GM12875 (cell line): Measurements from ENCODE around the gene BCL2L1.

ENCODE experiments used
- H3K4me3 ChIP-seq: one replicate; pipeline ENCODE4 v1.5.1; 2011; ENCODE audit warnings: low read depth, low read length, control low read depth
- TF ChIP-seq, protein P1 (sequence below): IDR thresholded peaks from 2 replicates; pipeline ENCODE4 v1.5.1; 2011; ENCODE audit warnings: low read depth, mild to moderate bottlenecking, control low read depth, inconsistent platforms, low read length, moderate library complexity, borderline replicate concordance; ENCODE audit not compliant: insufficient read depth

The BCL2L1 gene

GRCh38 chr20:31701591-31701990, 21.1 kb downstream of the BCL2L1 start:
- TF ChIP-seq, protein P1, sequence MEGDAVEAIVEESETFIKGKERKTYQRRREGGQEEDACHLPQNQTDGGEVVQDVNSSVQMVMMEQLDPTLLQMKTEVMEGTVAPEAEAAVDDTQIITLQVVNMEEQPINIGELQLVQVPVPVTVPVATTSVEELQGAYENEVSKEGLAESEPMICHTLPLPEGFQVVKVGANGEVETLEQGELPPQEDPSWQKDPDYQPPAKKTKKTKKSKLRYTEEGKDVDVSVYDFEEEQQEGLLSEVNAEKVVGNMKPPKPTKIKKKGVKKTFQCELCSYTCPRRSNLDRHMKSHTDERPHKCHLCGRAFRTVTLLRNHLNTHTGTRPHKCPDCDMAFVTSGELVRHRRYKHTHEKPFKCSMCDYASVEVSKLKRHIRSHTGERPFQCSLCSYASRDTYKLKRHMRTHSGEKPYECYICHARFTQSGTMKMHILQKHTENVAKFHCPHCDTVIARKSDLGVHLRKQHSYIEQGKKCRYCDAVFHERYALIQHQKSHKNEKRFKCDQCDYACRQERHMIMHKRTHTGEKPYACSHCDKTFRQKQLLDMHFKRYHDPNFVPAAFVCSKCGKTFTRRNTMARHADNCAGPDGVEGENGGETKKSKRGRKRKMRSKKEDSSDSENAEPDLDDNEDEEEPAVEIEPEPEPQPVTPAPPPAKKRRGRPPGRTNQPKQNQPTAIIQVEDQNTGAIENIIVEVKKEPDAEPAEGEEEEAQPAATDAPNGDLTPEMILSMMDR = no peak
- H3K4me3 ChIP-seq = no peak overlapping the region

DNA sequence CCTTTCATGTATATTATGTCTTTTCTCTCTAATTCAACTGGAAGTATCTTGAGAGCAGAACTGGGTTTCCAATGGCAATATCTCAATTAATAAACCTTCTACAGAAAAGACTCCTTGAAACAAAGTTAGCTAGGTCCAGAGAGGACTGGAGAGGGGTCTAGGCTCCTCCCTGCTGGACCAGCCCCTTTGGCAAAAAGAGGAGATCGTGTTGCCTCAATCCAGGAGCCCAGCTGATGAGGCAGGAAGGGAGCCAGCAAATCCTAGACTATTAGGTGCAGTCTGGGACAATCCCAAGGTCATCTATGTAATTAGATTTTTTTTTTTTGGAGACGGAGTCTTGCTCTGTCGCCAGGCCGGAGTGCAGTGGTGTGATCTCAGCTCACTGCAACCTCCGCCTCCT, 21.9 kb downstream of the BCL2L1 start:
- H3K4me3 ChIP-seq = no peak overlapping the region

GRCh38 chr20:31699801-31700728, 22.6 kb downstream of the BCL2L1 start:
- TF ChIP-seq, protein P1 = no peak
- no peak overlapping the region for H3K4me3 ChIP-seq

More for the DNA sequence above, 21.9 kb downstream of the BCL2L1 start:
- TF ChIP-seq, protein P1 = no peak

GRCh38 chr20:31698803-31699718, 23.6 kb downstream of the BCL2L1 start:
- TF ChIP-seq, protein P1 = no peak

DNA sequence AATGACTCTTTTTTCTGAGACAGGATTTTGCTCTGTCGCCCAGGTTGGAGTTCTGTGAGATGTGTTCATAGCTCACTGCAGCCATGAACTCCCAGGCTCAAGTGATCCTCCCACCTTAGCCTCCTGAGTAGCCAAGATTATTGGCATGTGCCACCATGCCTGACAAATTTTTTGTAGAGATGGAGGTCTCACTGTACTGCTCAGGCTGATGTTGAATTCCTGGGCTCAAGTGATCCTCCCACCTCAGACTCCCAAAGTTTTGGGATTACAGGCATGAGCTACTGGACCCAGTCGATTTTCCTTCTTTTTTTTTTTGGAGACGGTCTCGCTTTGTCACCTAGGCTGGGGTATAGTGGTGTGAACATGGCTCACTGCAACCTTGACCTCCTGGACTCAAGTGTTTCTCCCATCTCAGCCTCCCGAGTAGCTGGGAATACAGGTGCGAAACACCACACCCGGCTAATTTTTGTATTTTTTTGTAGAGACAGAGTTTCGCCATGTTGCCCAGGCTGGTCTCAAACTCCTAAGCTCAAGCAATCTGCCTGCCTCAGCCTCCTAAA, 24.3 kb downstream of the BCL2L1 start:
- H3K4me3 ChIP-seq = no peak overlapping the region
- TF ChIP-seq, protein P1 = no peak

More at GRCh38 chr20:31698803-31699718, 23.6 kb downstream of the BCL2L1 start:
- H3K4me3 ChIP-seq = no peak overlapping the region

GRCh38 chr20:31695849-31696804, 26.5 kb downstream of the BCL2L1 start:
- TF ChIP-seq, protein P1 = no peak
- H3K4me3 ChIP-seq = no peak overlapping the region
